ENCODE results near the gene SNRNP48.

SNRNP48 gene

GRCh38 chr6:7593229-7593628, 3.2 kb downstream of the SNRNP48 start:
- no peak for DNase-seq (ENCODE audit: low spot score)

GRCh38 chr6:7594579-7595125, 4.7 kb downstream of the SNRNP48 start:
- no peak for DNase-seq (ENCODE audit: low spot score)

- no peak for DNase-seq (ENCODE audit: low spot score)
Observed at GRCh38 chr6:7604003-7604402, 14.0 kb downstream of the SNRNP48 start.

GRCh38 chr6:7604506-7604905, 14.5 kb downstream of the SNRNP48 start:
- no peak for DNase-seq (ENCODE audit: low spot score)

- DNase-seq (ENCODE audit: low spot score): peak; percentile 54
Observed at GRCh38 chr6:7615611-7616383, 25.8 kb downstream of the SNRNP48 start.

- no peak for DNase-seq (ENCODE audit: low spot score)
Observed at GRCh38 chr6:7617801-7618764, 28.1 kb downstream of the SNRNP48 start.

GRCh38 chr6:7621761-7622160, 31.8 kb downstream of the SNRNP48 start:
- DNase-seq (ENCODE audit: low spot score): no peak

GRCh38 chr6:7624796-7625710, 35.1 kb downstream of the SNRNP48 start:
- peak; percentile 45 for DNase-seq (ENCODE audit: low spot score)

GRCh38 chr6:7628479-7628878, 38.5 kb downstream of the SNRNP48 start:
- DNase-seq (ENCODE audit: low spot score): no peak

- no peak for DNase-seq (ENCODE audit: low spot score)
Observed at GRCh38 chr6:7628909-7629308, 38.9 kb downstream of the SNRNP48 start.

GRCh38 chr6:7629321-7629720, 39.3 kb downstream of the SNRNP48 start:
- DNase-seq (ENCODE audit: low spot score): no peak

GRCh38 chr6:7630792-7631191, 40.8 kb downstream of the SNRNP48 start:
- peak; percentile 47 for DNase-seq (ENCODE audit: low spot score)

GRCh38 chr6:7631466-7631865, 41.5 kb downstream of the SNRNP48 start:
- no peak for DNase-seq (ENCODE audit: low spot score)

GRCh38 chr6:7632501-7633290, 42.7 kb downstream of the SNRNP48 start:
- DNase-seq (ENCODE audit: low spot score): no peak

GRCh38 chr6:7633361-7633760, 43.4 kb downstream of the SNRNP48 start:
- DNase-seq (ENCODE audit: low spot score): no peak

GRCh38 chr6:7636151-7636550, 46.2 kb downstream of the SNRNP48 start:
- no peak for DNase-seq (ENCODE audit: low spot score)

- DNase-seq (ENCODE audit: low spot score): no peak
Observed at GRCh38 chr6:7637533-7637932, 47.5 kb downstream of the SNRNP48 start.

- DNase-seq (ENCODE audit: low spot score): no peak
Observed at GRCh38 chr6:7639427-7639826, 49.4 kb downstream of the SNRNP48 start.

- DNase-seq (ENCODE audit: low spot score): no peak
Observed at GRCh38 chr6:7640016-7640415, 50.0 kb downstream of the SNRNP48 start.

GRCh38 chr6:7640607-7641577, 50.9 kb downstream of the SNRNP48 start:
- no peak for DNase-seq (ENCODE audit: low spot score)

Measured in iPS-NIHi11 (cell line).